ENCODE data around the gene WDR87.
A peak's percentile ranks its signal among the peaks of the same experiment; 100 is the strongest.
"Not testable (repeated sequence)": the region's sequence is repeated elsewhere in the genome, so short reads cannot be mapped to it uniquely, and the experiment has no call there.

Gene WDR87

GRCh38 chr19:37930416-37930815 lies 24.0 kb upstream of the WDR87 start:
- no peak for DNase-seq

DNA sequence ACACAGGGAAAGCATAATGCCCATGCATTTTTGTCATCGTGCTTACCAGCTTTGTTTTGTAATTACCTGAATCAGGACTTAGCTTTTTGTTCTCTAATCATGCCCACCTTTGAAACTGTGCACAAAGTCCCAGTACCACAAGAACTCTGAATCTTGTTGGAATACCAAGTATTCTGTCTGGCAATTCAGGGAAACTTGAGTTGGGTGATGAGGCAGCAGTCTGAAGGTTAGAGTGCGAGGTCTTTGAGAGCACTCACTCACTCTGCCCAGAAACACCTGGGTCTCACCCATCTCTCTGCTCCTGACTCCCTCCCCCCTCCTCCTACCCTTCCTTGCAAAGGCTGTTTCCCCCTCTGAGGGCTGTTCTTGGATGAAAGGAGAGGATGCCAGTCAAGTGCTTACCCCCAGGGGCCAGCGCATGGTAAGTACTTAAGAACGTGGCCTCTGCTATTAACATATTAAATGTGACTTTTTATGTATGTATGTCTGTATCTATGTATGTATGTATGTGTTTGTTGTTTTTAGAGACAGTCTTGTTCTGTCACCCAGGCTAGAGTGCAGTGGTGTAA lies 23.0 kb upstream of the WDR87 start:
- no peak for DNase-seq

GRCh38 chr19:37928527-37929286 lies 22.3 kb upstream of the WDR87 start:
- DNase-seq = peak; percentile 27 to 51 (median 42)

DNA sequence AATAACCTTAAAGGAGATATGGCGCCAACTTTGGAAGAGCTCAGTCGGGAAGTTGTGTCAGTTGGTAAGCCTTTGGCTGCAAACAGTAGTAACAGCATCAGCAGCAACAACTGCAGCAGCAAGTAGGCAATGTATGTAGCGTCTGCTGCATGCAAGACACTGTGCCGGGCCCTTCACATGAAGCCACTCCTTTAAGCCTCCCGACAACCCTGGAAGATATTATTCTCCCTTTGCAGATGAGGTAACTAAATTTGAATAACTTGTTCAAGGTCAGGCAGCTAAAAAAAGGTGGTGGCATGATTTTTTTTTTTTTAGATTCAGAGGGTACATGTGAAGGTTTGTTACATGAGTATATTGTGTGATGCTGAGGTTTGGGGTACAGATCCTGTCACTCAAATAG lies 20.3 kb upstream of the WDR87 start:
- no peak for DNase-seq

- no peak for DNase-seq
Observed at GRCh38 chr19:37926255-37926654, 19.9 kb upstream of the WDR87 start.

- DNase-seq = no peak
Observed at GRCh38 chr19:37925212-37925611, 18.8 kb upstream of the WDR87 start.

GRCh38 chr19:37924573-37924972 lies 18.2 kb upstream of the WDR87 start:
- not testable (repeated sequence) for DNase-seq

DNA sequence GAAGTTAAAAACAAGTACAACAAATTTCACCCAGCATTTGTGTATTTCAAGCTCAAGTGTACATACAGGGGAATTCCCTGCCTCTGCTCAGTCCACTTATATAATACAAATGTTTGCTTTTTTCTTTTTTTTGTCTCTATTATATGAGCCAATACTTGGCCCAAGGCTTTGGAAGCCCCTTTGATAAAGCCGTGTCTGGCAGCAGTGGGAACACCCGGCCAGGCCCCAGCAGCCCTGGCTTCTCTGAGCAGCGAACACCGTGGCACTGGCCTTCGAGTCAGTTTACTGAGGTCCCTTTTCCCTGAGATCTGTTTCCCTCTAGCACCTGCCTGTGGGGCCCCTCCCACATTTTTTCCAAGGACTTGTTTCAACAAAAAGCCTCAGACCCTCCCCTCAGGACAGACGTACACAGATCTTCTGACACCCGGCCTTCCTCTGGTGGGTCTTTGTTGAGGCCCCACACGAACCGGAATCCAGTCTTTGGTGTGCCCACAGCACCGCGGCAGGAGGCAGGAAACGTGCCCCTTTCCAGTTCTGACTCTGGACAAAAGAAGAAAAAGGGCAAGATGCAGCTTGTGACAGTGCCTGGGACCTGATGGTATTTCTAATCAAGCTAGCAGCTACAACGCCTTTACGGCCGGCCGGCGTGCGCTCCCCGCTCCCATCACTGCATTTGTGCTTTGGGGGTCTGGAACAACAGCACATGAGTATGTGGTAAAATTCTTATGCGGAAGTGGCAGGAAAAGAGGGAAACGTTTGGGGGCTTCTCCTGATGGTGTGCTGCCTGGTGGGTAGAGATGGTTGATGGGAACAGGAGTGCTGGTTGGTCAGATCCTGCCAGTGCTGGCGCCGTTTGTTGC lies 14.4 kb upstream of the WDR87 start:
- DNase-seq = no peak

DNA sequence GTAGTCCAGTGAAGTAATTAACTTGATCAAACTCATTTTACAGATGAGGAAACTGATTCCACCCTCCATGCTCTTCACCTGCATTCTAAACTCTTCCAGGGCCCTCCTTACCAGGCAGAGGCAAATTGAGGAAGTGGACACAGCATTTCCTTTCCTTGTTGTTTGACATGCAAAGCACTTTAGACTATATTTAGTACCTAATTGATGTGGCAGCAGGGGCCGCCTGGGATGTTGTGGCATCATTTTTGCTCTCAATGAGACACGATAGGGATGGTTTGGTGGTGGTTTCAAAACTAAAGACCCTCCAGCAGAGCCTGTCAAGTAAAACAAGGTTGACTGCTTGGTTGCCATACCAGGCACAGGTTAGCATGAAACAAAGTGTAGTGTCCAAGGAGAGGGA lies 8.5 kb upstream of the WDR87 start:
- DNase-seq = peak in 3 of 4 experiments; percentile 17 to 46 (median 21)

- DNase-seq = no peak
Observed at GRCh38 chr19:37909661-37910199, 3.3 kb upstream of the WDR87 start.

- peak in 3 of 4 experiments; percentile 38 to 60 (median 56) for DNase-seq
Observed at GRCh38 chr19:37907735-37908455, 1.5 kb upstream of the WDR87 start.

DNA sequence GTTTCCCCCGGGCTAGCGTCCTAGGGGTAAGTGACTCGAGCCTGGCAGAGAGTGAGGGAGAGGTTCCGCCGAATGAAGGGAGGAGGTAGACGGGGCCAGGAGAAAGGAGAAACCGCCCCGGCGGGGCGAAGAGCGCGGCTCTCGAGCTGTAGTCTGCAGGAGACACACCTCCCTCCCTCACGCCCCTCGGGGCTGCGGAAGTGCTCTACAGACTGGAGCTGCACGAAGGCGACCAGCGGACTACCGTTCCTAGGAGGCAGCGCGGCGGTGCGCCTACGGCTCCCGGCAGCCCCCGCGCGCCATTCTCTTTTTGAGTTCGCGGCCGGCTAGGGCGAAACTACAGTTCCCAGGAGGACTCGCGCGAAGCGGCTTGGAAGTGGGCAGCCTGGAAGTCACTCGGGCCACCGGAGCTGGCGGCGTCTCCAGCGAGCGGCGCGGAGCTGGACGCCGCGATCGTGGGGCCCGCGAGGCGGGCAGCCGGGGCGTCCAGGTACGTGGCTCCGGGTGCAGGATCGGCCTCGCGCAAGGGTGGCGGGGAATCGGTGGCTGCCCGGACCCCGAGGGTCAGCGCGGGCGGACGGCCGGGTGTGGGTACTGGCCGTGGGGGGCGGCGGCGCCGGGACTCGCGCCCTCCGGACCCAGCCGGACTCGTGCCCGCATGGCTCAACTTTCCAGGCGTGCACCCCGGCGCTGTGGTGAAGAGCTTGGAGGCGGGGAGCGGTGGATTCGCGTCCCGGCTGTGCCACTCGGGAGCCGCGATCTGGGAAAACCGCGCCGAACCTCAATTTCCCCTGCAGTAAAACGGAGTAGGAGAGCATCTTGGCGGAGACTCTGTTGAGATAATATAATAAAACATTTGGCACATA lies 708 bp upstream of the WDR87 start, which contains the start of gene SIPA1L3:
TSS of gene SIPA1L3 (plus strand) at position 340 of the 866 bp plus-strand sequence. CDS start 174,358 bp downstream, outside the sequence.
- peak; percentile 96 to 98 (median 98) for DNase-seq

- DNase-seq = no peak
Observed at GRCh38 chr19:37903096-37903495, 3.3 kb downstream of the WDR87 start.

DNA sequence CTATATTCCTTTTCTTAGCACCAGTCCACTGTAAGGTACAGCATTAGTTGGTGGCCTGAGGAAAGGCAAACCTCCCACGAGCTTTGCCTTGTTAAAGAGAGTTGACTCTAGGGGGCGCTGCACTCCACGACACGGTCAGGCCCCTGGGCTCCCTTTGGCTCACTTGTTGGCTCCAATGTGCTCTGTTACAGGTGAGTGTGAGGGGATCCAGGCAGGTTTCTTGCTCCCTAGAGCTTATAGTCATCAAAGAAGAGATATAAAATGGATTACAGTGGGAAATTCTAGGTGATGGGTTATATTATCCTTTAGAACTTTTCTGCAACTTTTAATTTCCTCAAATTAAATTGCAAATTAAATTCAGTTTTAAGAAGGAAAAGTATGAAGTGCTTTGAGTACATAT lies 3.7 kb downstream of the WDR87 start:
- peak; percentile 80 to 92 (median 89) for DNase-seq

DNA sequence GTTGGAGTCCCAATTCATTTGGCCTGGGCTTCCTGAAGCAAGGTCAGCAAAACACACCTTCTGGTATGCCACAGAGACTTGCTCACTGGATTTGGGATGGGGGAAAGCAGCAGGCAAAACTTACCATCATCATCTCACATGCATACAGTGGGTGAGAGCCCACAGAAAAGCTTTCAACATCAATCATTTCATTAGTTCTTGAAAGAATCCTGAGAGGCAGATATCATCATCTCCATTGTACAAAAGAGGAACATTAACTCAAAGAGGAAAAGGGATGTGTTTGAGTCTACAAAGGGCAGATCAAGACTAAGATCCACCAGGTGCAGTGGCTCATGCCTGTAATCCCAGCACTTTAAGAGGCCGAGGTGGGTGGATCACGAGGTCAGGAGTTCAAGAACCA lies 6.4 kb downstream of the WDR87 start:
- DNase-seq = peak; percentile 23 to 66 (median 37)

DNA sequence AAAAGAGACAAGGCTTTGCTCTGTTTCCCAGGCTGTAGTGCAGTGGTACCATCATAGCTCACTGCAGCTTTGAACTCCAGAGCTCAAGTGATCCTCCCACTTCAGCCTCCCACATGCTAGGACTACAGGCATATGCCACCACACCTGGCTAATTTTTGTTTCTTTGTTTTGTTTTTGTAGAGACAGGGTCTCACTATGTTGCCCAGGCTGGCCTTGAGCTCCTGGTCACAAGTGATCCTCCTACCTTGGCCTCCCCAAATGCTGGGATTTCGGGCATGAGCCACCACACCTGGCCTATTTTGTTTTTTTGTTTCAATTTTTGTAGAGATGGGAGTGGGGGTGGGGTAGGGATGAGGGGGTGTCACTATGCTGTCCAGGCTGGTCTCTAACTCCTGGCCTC lies 6.9 kb downstream of the WDR87 start:
- DNase-seq = no peak

DNA sequence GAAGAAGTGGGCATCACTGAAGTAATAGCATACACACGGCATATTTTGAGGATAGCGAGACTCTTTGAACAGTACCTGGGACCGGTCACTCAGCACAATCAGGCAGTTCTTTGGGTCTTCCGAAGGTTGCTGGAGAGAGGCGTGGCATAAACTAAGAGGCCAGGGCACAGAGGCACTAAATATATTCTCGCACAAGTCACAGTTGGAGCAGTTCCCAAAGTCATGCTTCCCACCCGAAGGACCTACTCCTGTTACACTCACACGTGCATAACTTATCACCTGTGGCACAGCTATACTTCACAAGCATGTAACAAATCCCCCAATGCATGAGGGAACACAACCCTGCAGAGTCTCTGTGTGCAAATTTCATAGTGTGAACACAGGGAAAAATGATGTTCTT lies 10.2 kb downstream of the WDR87 start:
- DNase-seq = no peak

GRCh38 chr19:37893845-37894575 lies 12.4 kb downstream of the WDR87 start:
- no peak for DNase-seq

DNA sequence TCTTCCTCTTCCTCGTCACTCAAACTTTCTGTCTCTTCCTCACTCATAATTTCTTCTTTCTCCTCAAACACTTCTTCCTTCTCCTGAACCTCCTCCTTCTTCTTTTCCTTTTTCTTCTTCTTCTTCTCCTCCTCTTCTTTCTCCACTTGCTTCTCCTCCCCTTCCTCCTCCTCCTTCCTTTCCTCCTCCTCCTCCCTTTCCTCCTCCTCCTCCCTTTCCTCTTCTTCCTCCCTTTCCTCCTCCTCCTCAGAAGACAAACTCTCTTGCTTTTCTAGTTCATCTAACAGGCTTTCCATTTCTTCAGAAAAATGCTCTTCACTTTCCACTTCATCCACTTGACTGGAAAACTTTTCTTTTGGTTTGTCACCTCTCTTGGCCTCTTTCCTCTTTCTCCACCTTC lies 19.8 kb downstream of the WDR87 start:
- DNase-seq = no peak

DNA sequence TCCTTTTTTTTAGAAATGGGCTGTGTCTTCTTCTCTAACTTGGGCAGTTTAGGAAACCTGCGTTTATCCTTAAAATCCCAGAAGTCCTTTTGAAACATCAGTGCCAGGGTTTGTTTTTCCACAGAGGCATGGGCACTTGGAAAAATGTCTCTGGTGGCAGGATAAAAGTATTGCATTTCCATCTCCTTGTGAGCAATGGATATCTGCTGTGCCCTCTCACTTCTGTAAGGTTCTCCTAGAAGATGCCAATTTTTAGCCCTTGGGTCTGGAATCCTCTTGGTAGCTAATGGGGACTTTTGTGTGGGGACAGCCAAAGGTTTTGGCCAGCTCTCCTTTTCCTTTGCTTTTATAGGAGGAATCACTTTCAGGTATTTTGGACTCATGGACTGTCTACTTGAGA lies 21.0 kb downstream of the WDR87 start:
- no peak for DNase-seq

GRCh38 chr19:37877147-37877546 lies 29.2 kb downstream of the WDR87 start:
- DNase-seq = no peak

Data from suppressor macrophage (primary cell).